ENCODE results near the gene SEPTIN11. TPM values are rescaled to one million over a fixed set of nuclear protein-coding genes. Genes with fewer than 3 reads are reported as not detected.

The SEPTIN11 gene
- total and polyA plus RNA-seq, 9 of the 15 experiments (the other 6 are each of a cell fraction or from before 2014, with no cell fraction given): 25.7 to 142 (median 84.3) TPM

GRCh38 chr4:76943129-76943620, 6.4 kb upstream of the SEPTIN11 start (continued):
- TF ChIP-seq KDM1A (IDR thresholded peaks at IDR 0.05) (peak in 1 of 2 experiments; percentile 17; a peak in 1 of 4 replicates), FOXK2 (conservative IDR thresholded peaks at IDR 0.05 in 1 of 2, IDR thresholded peaks at IDR 0.05 in 1 of 2; ENCODE audit: low read depth in 2 of 2) (peak; percentile 39 to 49; a peak in 3 of 4 replicates), ZNF408 (CRISPR knock-in tag; IDR thresholded peaks at IDR 0.05; ENCODE audit: low read depth) (no peak), ZNF23 (CRISPR knock-in tag; IDR thresholded peaks at IDR 0.05) (no peak), ZNF583 (CRISPR knock-in tag; IDR thresholded peaks at IDR 0.05) (no peak), ATF1 (CRISPR knock-in tag; IDR thresholded peaks at IDR 0.05) (no peak), ATF1 (tag; IDR thresholded peaks at IDR 0.05) (peak; percentile 43; the same call in 1 of the 2 replicates), NFE2 (IDR thresholded peaks at IDR 0.05; ENCODE audit: low read depth) (peak; percentile 86), CHAMP1 (IDR thresholded peaks at IDR 0.05) (peak; percentile 17; the same call in 1 of the 2 replicates), NCOA6 (IDR thresholded peaks at IDR 0.05) (no peak), MYBL2 (IDR thresholded peaks at IDR 0.05; ENCODE audit: low read depth) (peak; percentile 57), MYBL2 (CRISPR knock-in tag; IDR thresholded peaks at IDR 0.05; ENCODE audit: borderline replicate concordance) (no peak), STAT6 (CRISPR knock-in tag; IDR thresholded peaks at IDR 0.05) (no peak), ZNF644 (tag; IDR thresholded peaks at IDR 0.05; ENCODE audit: low read depth) (no peak; the same call in 1 of the 2 replicates), ZNF655 (CRISPR knock-in tag; IDR thresholded peaks at IDR 0.05) (no peak), JUN (IDR thresholded peaks at IDR 0.05; ENCODE audit: borderline replicate concordance, low read depth, low read length) (peak; percentile 87), JUN (CRISPR knock-in tag; IDR thresholded peaks at IDR 0.05; ENCODE audit: borderline replicate concordance) (no peak), EHMT2 (IDR thresholded peaks at IDR 0.05) (peak; percentile 85), TOE1 (IDR thresholded peaks at IDR 0.05; ENCODE audit: borderline replicate concordance) (0 out of 2 replicates have a peak, but pooled peaks have one; percentile 10), TOE1 (CRISPR knock-in tag; IDR thresholded peaks at IDR 0.05; ENCODE audit: borderline replicate concordance, low read depth) (no peak), HDAC2 (IDR thresholded peaks at IDR 0.05) (peak; percentile 64; the same call in 1 of the 2 replicates), MYC (IDR thresholded peaks at IDR 0.05; ENCODE audit: low read depth, low read length) (peak; percentile 35; the same call in 1 of the 2 replicates), MYC (CRISPR knock-in tag; IDR thresholded peaks at IDR 0.05; ENCODE audit: borderline replicate concordance, low read depth) (no peak), CREM (IDR thresholded peaks at IDR 0.05; ENCODE audit: low read depth) (peak; percentile 65)
